ENCODE data around the gene PRUNE1. TPM values are rescaled to one million over a fixed set of nuclear protein-coding genes. Genes with fewer than 3 reads are reported as not detected.

PRUNE1 gene
- total RNA-seq, 4 donors from 2014 or later = 8.9 to 21.0 (median 15.9) TPM

DNA sequence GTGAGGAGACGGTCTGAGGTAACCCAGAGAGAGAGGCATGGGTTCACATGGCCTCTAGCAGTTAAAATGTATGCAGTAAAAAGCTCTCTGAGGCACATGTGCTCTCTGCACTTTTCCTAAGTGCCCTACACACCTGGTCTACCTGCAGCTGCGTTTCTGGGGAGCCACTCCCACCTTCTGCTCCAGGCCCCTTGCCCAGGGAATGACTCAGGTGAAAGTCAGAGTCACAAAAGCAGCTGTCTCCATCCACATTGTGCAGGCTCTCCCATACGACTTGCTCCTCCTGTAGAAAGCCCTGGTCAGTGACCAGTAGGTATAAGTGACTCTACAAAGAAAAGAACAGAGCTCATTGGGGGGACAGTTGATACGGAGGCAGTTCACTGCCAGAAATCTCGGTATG lies 10.3 kb upstream of the PRUNE1 start:
- TF ChIP-seq POLR2A (IDR thresholded peaks at IDR 0.05) = no peak
- TF ChIP-seq, protein P1, sequence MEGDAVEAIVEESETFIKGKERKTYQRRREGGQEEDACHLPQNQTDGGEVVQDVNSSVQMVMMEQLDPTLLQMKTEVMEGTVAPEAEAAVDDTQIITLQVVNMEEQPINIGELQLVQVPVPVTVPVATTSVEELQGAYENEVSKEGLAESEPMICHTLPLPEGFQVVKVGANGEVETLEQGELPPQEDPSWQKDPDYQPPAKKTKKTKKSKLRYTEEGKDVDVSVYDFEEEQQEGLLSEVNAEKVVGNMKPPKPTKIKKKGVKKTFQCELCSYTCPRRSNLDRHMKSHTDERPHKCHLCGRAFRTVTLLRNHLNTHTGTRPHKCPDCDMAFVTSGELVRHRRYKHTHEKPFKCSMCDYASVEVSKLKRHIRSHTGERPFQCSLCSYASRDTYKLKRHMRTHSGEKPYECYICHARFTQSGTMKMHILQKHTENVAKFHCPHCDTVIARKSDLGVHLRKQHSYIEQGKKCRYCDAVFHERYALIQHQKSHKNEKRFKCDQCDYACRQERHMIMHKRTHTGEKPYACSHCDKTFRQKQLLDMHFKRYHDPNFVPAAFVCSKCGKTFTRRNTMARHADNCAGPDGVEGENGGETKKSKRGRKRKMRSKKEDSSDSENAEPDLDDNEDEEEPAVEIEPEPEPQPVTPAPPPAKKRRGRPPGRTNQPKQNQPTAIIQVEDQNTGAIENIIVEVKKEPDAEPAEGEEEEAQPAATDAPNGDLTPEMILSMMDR (IDR thresholded peaks at IDR 0.05) = no peak
- intact Hi-C loops (cut with DNase I) = no loop called here
- H3K4me1 ChIP-seq = peaks cover 12 to 21% (median 14%) of the 10 kb centered on the region in 3 donors
- H3K27me3 ChIP-seq = no peaks in the 10 kb centered on the region
- DNase-seq = no peak
- WGBS, 2 donors = 56 to 79% methylated on average over 2 to 4 of the region's 5 CpGs
- H3K9me3 ChIP-seq = no peaks in the 10 kb centered on the region
- H3K36me3 ChIP-seq = peaks cover 28 to 82% (median 28%) of the 10 kb centered on the region in 3 donors
- H3K4me3 ChIP-seq = no peak overlapping the region
- H3K27ac ChIP-seq = no peak overlapping the region

DNA sequence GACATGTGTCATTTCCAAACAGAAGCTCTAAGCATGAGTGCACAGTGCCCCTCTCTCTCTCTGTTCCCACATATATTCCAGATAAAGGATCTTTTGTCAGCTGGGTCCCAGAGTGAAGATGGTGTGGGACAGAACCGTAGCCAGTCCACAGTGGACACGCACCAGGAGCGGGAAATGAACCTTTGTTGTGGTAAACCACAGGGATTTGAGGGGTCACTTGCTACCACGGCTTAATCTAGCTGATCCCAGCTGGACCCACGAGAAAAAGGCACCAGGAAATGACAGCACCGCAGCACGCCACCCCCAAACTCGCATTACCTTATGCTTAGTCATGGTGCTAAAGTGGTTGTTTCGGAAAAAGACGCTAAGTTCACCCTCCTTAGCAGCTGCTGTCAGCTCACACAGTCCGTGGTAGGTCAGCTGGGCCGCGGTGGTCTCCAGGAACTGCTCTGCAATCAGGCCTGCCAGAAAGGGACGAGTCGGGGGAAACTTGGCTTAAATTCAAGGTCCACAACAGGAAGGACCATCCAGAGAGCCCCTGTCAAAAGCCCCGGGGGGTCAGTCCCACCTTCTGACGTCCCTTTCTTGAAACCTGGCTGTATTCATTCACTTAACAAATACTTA lies 9.1 kb upstream of the PRUNE1 start:
- TF ChIP-seq, protein P1 (IDR thresholded peaks at IDR 0.05) = no peak
- TF ChIP-seq POLR2A (IDR thresholded peaks at IDR 0.05) = no peak
- H3K4me1 ChIP-seq = peaks cover 24 to 33% (median 27%) of the 10 kb centered on the region in 3 donors
- WGBS, 2 donors = 69 to 77% methylated on average over 10 to 12 of the region's 17 CpGs
- no peak overlapping the region for H3K27ac ChIP-seq
- H3K36me3 ChIP-seq = peaks cover 28 to 84% (median 28%) of the 10 kb centered on the region in 3 donors
- H3K4me3 ChIP-seq = no peak overlapping the region
- no peaks in the 10 kb centered on the region for H3K27me3 ChIP-seq
- no peak for DNase-seq
- intact Hi-C loops (cut with DNase I) = no loop called here
- no peaks in the 10 kb centered on the region for H3K9me3 ChIP-seq

DNA sequence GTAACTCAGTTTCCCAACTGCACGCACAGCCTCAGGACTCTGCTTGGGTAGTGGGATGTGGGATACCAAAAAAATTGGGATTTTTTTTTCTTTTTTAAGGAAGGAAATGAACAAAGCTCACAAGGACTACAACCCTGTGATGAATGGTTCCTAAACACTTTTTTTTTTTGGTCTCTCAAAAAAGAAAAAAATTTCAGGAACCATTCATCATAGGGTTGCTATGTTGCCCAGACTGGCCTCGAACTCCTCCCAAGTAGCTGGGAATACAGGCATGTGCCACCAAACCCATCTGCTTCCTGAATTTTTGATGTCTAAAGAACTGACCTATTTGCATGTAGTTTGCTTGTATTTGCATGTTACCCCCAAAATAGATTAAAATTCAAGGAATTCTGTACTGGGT lies 8.3 kb upstream of the PRUNE1 start:
- intact Hi-C loops (cut with DNase I) = no loop called here
- no peak overlapping the region for H3K27ac ChIP-seq
- no peak for DNase-seq
- no peaks in the 10 kb centered on the region for H3K27me3 ChIP-seq
- H3K4me1 ChIP-seq = peaks cover 28 to 41% (median 31%) of the 10 kb centered on the region in 3 donors
- H3K36me3 ChIP-seq = peaks cover 28 to 77% (median 28%) of the 10 kb centered on the region in 3 donors
- TF ChIP-seq, protein P1 (IDR thresholded peaks at IDR 0.05) = no peak
- no peak for TF ChIP-seq POLR2A (IDR thresholded peaks at IDR 0.05)
- 84 to 92% methylated on average over 2 of the region's 2 CpGs for WGBS, 2 donors
- H3K9me3 ChIP-seq = no peaks in the 10 kb centered on the region
- H3K4me3 ChIP-seq = no peak overlapping the region

DNA sequence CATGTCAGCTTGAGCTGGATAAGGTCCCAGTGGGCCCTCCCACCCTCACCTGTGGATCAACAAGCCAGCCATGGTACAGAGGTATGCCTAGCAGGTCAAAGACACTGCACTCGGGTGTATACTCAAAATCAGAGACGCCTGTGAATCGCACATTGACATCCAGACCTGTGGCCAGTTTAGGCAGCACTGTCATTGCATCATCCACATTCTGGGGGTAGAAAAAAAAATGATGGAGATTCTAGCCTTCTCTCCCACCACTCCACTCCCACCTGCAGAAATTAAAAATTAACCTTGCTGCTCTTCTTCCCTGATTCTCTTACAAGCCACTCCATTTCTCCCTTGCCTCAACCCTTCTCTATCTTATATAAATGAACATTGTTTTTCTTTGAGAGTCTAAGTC lies 7.8 kb upstream of the PRUNE1 start:
- TF ChIP-seq, protein P1 (IDR thresholded peaks at IDR 0.05) = no peak
- no peak for TF ChIP-seq POLR2A (IDR thresholded peaks at IDR 0.05)
- H3K4me1 ChIP-seq = peaks cover 32 to 45% (median 36%) of the 10 kb centered on the region in 3 donors
- H3K4me3 ChIP-seq = no peak overlapping the region
- no peak for DNase-seq
- 93 to 96% methylated on average over 3 of the region's 3 CpGs for WGBS, 2 donors
- H3K27me3 ChIP-seq = no peaks in the 10 kb centered on the region
- no peaks in the 10 kb centered on the region for H3K9me3 ChIP-seq
- no peak overlapping the region for H3K27ac ChIP-seq
- peaks cover 28 to 72% (median 28%) of the 10 kb centered on the region in 3 donors for H3K36me3 ChIP-seq
- intact Hi-C loops (cut with DNase I) = no loop called here

DNA sequence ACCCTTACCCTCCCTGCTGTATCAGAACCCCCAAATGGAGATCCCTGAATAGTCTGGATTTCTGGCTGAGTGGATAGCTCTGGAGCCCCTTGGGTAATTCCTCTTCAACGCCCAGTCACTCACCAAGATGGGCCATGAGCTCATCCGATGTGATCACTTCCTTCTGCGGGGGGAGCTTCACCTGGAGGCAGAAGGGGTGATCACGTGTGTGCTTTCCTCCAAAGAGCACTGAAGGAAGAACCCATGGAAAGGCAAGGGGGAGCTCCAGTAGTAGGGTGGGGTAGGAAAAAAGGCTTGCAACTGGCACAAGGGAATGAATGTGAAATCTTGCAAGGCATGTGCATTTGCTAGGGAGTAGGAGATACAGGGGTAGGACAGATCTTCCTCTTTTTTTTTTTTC lies 6.6 kb upstream of the PRUNE1 start:
- Histone ChIP-seq H3K9me3 (no peaks in the 10 kb centered on the region), H3K27me3 (no peaks in the 10 kb centered on the region), H3K4me3 (no peak overlapping the region), H3K36me3 (peaks cover 28 to 65% (median 28%) of the 10 kb centered on the region in 3 donors), H3K4me1 (peaks cover 31 to 45% (median 33%) of the 10 kb centered on the region in 3 donors), H3K27ac (no peak overlapping the region)
- intact Hi-C loops (cut with DNase I) = no loop called here
- TF ChIP-seq POLR2A (IDR thresholded peaks at IDR 0.05) = no peak
- TF ChIP-seq, protein P1 (IDR thresholded peaks at IDR 0.05) = no peak
- DNase-seq = no peak
- 78 to 92% methylated on average over 2 to 4 of the region's 4 CpGs for WGBS, 2 donors
